Gastroesophageal sphincter (tissue), 3 donors: Measurements from ENCODE around the gene IL4R.

Source experiments
- CTCF ChIP-seq, 4 experiments: fragments of 200-600 bp in 2 of 4; fragments of 450-650 bp in 2 of 4; sonication (generic) in 1 of 4; IDR thresholded peaks; one replicate each; pipeline ENCODE4 v1.5.1; 2017 to 2019; ENCODE audit warnings: antibody characterized with exemption in 4 of 4, mild to moderate bottlenecking in 2 of 4, moderate library complexity in 2 of 4
- EP300 ChIP-seq: sonication (generic); formaldehyde crosslinking; IDR thresholded peaks from one replicate; pipeline ENCODE4 v1.6.1; 2017; ENCODE audit warnings: antibody characterized with exemption, mild to moderate bottlenecking
- POLR2A ChIP-seq, 2 donors: fragments of 450-650 bp; IDR thresholded peaks; one replicate each; pipeline ENCODE4 v1.6.1; 2017; ENCODE audit warnings: antibody characterized with exemption in 2 of 2, mild to moderate bottlenecking in 2 of 2, moderate library complexity in 1 of 2

GRCh38 chr16:27310576-27311447, 3.0 kb upstream of the IL4R start:
- TF ChIP-seq CTCF (IDR thresholded peaks at IDR 0.05) (no peak), EP300 (no peak), POLR2A (IDR thresholded peaks at IDR 0.05) (no peak)
